GM11168 (cell line): Measurements from ENCODE around the gene MYADML2.

Experiments
- in situ Hi-C: fragments of 300-500 bp; cut with MboI; formaldehyde crosslinking; loops from one replicate; pipeline ENCODE4 v1.12.0; 2022; ENCODE audit warnings: low sequenced_read_pairs; ENCODE audit not compliant: unreplicated experiment

MYADML2 gene

DNA sequence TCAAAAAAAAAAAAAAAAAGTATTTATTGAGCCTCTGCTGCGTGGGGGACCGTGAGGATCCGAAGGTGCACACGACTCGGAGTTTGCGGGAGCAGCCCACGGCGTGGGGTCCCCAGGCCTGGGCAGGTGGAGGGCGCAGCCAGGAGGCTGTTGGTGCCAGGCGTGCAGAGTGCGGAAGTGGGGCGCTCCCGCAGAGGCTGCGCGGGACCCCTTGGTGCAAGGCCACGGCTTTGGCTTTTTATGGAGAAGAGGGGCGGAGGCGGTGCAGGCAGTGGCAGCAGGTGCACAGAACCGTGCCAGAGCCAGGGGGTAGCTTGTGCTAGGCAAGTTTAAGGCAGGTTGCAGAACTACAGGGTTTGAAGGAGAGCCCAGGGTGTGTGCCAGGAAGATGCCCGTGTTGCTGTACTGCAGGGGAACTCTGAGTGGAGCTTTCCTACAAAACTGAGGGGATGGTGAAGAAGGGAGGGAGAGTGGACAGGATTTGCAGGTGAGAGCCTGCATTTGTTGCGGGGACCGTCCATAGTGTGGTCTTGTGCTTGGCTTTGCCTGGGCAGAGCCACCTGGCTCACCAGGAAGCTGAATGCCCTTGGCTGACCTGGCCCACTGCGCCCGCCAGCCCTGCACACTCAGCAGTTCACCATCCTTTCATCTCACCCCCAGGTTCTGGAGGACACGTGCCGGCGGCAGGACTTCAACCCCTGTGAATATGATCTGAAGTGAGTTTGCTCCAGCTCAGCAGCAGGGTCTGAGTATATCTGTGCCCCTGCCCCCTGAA, 31.7 kb upstream of the MYADML2 start:
- in situ Hi-C loops: no loop called here

DNA sequence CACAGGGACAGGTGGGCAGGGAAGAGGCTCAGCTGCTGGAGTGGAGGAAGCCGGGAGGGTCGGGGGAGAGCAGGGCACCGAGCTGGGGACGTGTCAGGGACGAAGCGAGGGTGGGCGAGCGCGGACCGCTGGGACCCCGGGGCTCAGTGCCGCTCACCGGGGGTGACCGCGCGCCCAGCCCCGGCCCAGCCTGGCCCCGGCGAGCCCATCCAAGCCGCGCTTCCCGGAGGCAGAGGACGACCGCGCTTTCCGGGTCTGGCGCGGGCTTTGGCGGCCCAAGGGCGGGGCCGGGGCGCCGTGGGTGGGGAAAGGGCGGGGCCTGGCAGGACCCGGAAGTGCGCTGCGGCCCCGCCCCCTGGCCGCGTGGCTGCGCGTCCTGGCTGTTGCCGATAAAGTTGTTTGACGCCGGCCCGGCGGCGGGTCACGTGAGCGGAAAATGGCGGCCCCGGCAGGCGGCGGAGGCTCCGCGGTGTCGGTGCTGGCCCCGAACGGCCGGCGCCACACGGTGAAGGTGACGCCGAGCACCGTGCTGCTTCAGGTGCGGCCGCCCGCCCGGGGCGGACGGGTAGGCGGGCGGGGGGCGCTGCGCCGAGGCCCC, 30.3 kb upstream of the MYADML2 start, which contains the start of gene ASPSCR1:
Gene ASPSCR1, plus strand, starts transcription at position 419 of the 598 bp plus-strand sequence. Its CDS starts 18 bp downstream, at position 437.
- in situ Hi-C loops: no loop called here

DNA sequence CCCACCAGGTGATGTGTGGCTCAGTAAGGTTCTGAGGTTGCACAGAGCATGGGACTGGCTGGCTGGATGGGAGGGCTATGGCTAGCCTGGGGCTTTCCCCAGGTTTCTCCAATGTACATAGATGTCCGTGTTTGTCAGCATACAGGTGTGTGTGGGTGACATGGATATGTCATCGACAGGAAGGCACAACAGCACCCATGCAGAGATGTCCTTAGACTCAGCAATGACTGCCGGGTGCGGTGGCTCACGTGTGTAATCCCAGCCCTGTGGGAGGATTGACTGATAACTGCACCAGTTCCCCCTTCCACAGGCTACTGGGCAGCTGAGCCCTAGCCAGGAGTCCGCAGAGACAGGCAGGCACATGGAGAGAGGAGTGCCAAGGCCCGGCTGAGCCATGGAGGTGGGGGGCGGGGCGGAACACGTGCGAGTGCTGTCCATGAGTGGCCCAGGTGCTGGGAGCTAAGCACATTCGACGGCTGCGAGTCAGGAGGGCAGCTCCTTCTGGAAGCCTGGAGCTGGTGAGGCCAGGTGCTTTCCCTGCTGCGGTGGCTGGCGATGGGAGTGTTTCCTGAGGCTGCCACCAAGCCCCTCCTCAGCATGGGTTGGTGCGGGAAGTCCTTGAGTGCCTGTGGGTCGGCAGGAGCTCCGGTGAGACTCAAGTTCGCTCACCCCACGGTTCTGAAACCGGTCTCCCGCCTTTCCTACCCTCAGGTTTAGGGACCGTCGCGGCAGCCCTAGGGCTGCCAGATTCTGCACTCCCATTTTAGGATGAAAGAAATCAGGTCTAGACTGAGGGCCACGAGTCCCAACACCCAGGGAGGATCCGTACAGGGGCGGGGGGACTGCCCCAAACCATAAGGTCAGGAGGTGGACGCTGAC, 29.5 kb upstream of the MYADML2 start:
- in situ Hi-C loops: no loop called here

DNA sequence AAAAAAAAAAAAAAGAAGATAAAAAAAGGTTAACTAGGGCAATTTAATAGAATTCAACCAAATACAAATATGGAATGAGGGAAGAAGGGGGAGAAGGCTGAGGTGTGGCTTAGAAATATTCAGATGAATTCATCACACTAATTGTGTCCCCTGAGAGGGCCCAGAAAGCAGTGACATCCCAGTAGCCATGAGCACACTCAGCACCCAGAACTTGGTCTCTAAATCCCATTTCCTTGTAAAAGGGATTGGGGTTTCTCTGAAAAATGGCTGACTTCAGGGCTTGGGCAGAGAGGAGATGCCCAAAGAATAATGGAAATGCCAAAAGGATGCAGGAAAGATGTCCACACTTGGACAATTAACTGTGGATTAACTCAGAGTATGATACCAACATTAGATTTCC, 26.4 kb upstream of the MYADML2 start:
- in situ Hi-C loops: no loop called here

- in situ Hi-C loops: no loop called here
Measured at GRCh38 chr17:81968850-81969812, 22.1 kb upstream of the MYADML2 start.

- in situ Hi-C loops: no loop called here
Measured at GRCh38 chr17:81968396-81968745, 21.3 kb upstream of the MYADML2 start.

DNA sequence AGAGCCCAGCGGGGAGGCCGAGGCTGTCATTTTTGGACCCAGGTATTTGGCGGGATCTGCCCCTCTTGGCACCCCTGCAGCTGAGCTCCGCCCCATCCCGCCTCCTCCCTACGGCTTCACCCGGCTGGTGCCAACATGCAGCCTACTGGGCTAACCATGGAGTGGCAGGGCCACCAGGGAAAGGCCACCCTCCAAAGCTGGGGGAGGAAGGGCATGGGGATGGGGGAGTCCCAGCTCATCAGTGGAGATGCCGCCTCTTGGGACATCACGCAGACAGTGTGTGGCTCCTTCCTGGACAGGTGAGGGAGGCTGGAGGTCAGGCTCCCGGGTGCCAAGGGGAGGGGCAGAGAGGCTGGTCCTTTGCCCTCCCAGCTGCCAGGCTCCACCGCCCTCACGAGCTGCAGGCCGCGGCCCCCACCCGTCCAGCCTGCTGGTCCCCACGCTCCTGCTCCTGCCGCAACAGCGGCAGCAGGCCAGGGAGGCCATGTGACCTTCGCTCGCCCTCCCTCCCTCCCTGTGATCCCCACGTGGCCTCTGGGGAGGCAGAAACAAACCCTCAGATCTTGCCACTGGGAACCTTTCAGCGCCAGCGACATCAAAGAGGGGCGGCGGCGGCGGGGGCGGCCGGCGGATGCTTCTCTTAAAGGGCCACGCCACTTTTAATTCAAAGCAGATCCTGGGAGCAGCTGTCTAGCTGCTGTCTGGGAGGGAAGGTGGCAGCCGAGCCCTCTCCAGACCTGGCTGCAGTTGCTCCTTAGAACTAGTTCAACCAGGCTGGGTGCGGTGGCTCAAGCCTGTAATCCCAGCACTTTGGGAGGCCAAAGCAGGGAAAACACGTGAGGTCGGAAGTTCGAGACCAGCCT, 20.7 kb upstream of the MYADML2 start:
- in situ Hi-C loops: no loop called here

GRCh38 chr17:81967244-81967532, 20.2 kb upstream of the MYADML2 start:
- in situ Hi-C loops: no loop called here

DNA sequence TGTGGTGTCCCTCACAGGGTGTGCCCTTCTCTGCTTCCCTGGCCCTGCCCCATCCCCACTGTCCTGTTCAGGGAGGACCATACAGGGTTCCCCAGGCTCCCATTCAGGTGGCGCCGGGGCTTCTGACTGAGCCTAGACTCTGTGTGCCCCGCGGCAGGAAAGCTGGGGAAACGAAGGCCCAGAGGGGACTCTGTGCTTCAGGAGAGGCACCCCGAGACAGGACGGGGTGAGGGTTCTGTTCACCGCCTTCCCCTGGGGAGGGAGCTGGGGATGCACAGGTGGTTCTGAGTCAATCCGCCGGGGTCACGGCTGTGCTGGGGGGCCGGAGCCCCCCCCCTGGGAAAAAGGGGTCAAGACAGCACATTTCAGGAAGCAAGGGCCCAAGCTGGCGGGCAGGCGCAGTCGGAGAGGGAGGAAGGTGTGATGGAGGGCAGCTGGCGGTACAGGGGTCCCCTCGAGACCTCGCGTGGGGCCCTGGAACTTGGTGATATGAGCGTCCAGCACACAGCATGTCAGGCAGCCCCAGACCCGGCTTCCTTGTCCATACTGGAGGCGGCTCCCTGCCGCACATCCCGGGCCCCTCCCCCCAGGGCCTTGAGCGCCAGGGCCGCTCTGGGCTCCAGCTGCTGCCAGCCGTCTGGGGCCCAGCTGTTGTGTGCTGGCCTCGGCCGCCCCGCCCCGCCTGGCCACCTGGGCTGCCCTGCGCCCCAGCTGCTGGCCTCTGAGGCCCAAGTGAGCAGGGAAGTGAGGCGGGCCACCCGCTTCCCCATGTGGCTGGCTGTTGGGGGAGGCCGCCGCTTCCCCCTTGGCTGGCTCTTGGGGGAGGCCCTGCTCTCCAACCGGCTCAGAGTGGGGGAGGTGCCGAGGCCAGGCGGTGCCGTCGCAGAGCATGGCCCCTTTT, 19.6 kb upstream of the MYADML2 start:
- in situ Hi-C loops: no loop called here

- in situ Hi-C loops: no loop called here
Measured at GRCh38 chr17:81964081-81964849, 17.2 kb upstream of the MYADML2 start.

DNA sequence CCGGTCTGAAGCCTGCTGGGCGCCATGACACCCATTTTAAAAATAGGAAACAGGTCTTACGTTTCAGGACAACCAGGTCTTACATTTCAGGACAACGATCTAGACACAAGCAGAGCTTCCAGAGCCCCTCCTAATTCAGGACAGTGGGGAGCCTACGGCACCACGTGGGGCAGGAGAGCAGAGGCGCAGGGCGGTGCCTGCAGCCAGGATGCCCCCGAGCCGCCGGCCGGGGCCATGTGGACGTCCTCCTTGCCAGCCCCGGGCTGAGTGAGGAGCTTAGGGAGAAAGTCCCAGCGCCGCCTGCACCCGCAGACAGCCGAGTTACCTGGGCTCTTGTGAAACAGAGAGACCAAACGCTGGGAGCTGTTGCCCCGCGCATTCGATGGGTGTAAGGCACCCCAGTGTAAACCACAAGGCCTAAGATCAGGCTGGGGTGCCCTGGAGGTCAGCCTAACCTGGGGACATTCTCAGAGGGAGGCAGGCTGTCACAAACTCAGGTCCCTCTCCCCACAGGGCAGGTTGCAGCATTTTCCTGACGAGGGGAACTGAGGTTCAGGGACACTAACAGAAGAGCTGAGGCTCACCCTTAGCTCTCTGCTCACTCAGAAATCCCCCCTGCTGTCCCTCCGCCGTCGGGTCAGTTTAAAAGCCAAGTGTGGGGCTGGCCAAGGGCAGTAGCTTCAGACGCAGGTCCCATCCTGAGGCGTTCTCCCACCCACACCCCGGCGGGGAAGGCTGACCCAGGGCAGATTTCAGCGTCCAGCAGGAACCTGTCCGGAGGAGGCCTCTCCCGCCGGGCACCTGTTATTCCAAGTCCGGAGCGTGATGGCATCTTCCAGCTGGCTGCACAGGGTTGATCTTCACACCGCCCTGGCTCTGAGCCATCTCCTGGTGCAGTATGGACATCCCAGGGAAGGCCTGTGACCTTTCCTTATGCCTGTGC, 15.7 kb upstream of the MYADML2 start:
- in situ Hi-C loops: no loop called here

DNA sequence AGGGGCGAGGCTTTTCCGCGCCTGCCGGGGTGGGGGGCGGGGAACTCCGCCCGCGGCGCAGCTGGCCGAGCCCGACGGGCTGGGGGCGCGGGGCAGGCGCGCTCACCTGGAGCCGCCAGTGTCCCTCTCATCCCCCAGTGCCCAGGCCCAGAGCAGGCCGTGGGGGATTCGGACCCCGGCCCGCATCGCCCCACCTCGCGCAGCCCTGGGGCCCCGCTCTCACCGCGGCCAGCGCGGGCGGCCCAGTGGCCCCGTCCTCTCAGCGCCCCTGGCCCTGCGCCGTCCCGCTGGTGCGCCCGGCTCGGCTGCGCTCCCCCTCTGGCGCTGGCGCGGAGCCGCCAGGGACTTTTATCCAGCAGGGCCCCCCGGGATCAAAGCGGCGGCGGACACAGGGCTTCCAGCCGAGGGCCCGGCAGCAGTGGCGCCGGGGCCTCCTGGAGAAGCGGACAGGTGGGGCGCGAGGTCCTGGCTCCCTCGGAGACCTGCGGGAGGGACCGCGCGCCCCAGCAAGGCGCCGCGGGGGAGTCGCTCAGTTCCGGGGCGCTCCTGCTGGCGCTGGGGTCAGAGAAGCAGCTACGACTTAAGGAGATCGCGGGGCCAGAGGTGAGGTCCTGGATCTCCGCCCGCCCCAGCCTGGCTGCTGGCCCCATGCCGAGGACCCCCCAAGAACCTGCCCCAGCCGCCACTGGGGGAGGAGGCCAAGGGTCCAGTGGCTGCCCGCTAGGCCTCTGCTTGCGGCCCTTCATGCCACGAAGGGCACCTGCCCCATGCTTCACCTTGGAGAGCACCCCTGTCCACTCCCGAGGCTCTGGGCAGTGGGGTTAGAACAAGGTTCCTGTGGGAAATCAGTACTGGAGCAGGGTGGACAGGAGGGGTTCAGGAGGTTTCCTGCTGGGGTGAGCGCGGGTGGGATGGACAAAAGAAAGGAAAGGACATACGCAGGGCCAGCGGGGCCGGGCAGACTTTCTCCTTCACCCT, 14.8 kb upstream of the MYADML2 start:
- in situ Hi-C loops: no loop called here

GRCh38 chr17:81961087-81961511, 14.1 kb upstream of the MYADML2 start, which contains the start of gene NOTUM:
Gene NOTUM (minus strand): TSS chr17:81961187. CDS start chr17:81960909, 278 bp downstream.
- in situ Hi-C loops: no loop called here

GRCh38 chr17:81960130-81960958, 13.3 kb upstream of the MYADML2 start:
- in situ Hi-C loops: no loop called here
